Measurements from ENCODE around the gene PUSL1.

PUSL1 gene

GRCh38 chr1:1302951-1303509 is 5.4 kb upstream of the PUSL1 start:
- DNase-seq: no peak
- Histone ChIP-seq H3K27me3 (replicated peaks; ENCODE audit: control insufficient read depth, insufficient read depth, low read length, poor library complexity, severe bottlenecking) (no peaks in the 10 kb centered on the region), H3K27ac (ENCODE audit: insufficient read depth, low read length, poor library complexity, severe bottlenecking) (no peak overlapping the region), H3K9me3 (ENCODE audit: control insufficient read depth, low read length) (no peaks in the 10 kb centered on the region), H3K4me1 (ENCODE audit: control insufficient read depth, insufficient read depth, low read length, poor library complexity, severe bottlenecking) (peaks cover 27% of the 10 kb centered on the region), H3K36me3 (ENCODE audit: control insufficient read depth, insufficient read depth, low read length) (no peaks in the 10 kb centered on the region), H3K4me3 (ENCODE audit: insufficient read depth, low read depth, low read length, poor library complexity, severe bottlenecking) (no peak overlapping the region)

DNA sequence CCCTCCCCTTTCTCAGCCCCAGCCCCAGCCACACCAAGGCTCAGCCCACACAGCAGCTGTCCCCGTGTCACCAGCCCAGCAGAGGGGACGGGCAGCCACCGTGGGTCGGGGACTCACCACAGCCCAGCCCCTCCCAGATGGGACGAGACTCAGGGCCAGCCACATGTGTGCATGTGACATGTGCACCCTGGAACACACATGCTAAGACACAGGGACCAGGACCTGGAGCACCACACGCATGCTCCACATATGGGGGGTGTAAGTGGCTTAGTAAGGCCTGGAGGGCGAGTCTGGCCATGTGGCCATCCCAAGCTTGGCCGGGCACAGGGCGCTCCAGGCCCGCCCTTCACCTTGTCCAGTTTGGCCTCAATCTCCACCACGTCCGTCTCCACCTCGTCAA is 4.7 kb upstream of the PUSL1 start:
- no peak for DNase-seq
- Histone ChIP-seq H3K9me3 (ENCODE audit: control insufficient read depth, low read length) (no peaks in the 10 kb centered on the region), H3K27me3 (replicated peaks; ENCODE audit: control insufficient read depth, insufficient read depth, low read length, poor library complexity, severe bottlenecking) (no peaks in the 10 kb centered on the region), H3K4me3 (ENCODE audit: insufficient read depth, low read depth, low read length, poor library complexity, severe bottlenecking) (no peak overlapping the region), H3K36me3 (ENCODE audit: control insufficient read depth, insufficient read depth, low read length) (no peaks in the 10 kb centered on the region), H3K27ac (ENCODE audit: insufficient read depth, low read length, poor library complexity, severe bottlenecking) (no peak overlapping the region), H3K4me1 (ENCODE audit: control insufficient read depth, insufficient read depth, low read length, poor library complexity, severe bottlenecking) (peaks cover 27% of the 10 kb centered on the region)

- Histone ChIP-seq H3K27me3 (replicated peaks; ENCODE audit: control insufficient read depth, insufficient read depth, low read length, poor library complexity, severe bottlenecking) (no peaks in the 10 kb centered on the region), H3K27ac (ENCODE audit: insufficient read depth, low read length, poor library complexity, severe bottlenecking) (no peak overlapping the region), H3K4me3 (ENCODE audit: insufficient read depth, low read depth, low read length, poor library complexity, severe bottlenecking) (peak overlapping the region; percentile 19), H3K36me3 (ENCODE audit: control insufficient read depth, insufficient read depth, low read length) (no peaks in the 10 kb centered on the region), H3K9me3 (ENCODE audit: control insufficient read depth, low read length) (no peaks in the 10 kb centered on the region), H3K4me1 (ENCODE audit: control insufficient read depth, insufficient read depth, low read length, poor library complexity, severe bottlenecking) (peaks cover 34% of the 10 kb centered on the region)
- DNase-seq: no peak
Measured at GRCh38 chr1:1304331-1305299, 3.8 kb upstream of the PUSL1 start.

- no peaks in the 10 kb centered on the region for H3K9me3 ChIP-seq (ENCODE audit: control insufficient read depth, low read length)
- peak overlapping the region; percentile 19 for H3K4me3 ChIP-seq (ENCODE audit: insufficient read depth, low read depth, low read length, poor library complexity, severe bottlenecking)
- DNase-seq: peak; percentile 31 to 55 (median 47)
- H3K27me3 ChIP-seq (replicated peaks; ENCODE audit: control insufficient read depth, insufficient read depth, low read length, poor library complexity, severe bottlenecking): no peaks in the 10 kb centered on the region
- peaks cover 35% of the 10 kb centered on the region for H3K4me1 ChIP-seq (ENCODE audit: control insufficient read depth, insufficient read depth, low read length, poor library complexity, severe bottlenecking)
- H3K27ac ChIP-seq (ENCODE audit: insufficient read depth, low read length, poor library complexity, severe bottlenecking): peak overlapping the region; percentile 48
- H3K36me3 ChIP-seq (ENCODE audit: control insufficient read depth, insufficient read depth, low read length): peaks cover 7% of the 10 kb centered on the region
Measured at GRCh38 chr1:1305300-1306069, 2.9 kb upstream of the PUSL1 start.

- peak overlapping the region; percentile 19 for H3K4me3 ChIP-seq (ENCODE audit: insufficient read depth, low read depth, low read length, poor library complexity, severe bottlenecking)
- peaks cover 35% of the 10 kb centered on the region for H3K4me1 ChIP-seq (ENCODE audit: control insufficient read depth, insufficient read depth, low read length, poor library complexity, severe bottlenecking)
- H3K9me3 ChIP-seq (ENCODE audit: control insufficient read depth, low read length): no peaks in the 10 kb centered on the region
- H3K27ac ChIP-seq (ENCODE audit: insufficient read depth, low read length, poor library complexity, severe bottlenecking): peak overlapping the region; percentile 48
- DNase-seq: no peak
- H3K36me3 ChIP-seq (ENCODE audit: control insufficient read depth, insufficient read depth, low read length): peaks cover 11% of the 10 kb centered on the region
- H3K27me3 ChIP-seq (replicated peaks; ENCODE audit: control insufficient read depth, insufficient read depth, low read length, poor library complexity, severe bottlenecking): no peaks in the 10 kb centered on the region
Measured at GRCh38 chr1:1306070-1306660, 2.2 kb upstream of the PUSL1 start.

DNA sequence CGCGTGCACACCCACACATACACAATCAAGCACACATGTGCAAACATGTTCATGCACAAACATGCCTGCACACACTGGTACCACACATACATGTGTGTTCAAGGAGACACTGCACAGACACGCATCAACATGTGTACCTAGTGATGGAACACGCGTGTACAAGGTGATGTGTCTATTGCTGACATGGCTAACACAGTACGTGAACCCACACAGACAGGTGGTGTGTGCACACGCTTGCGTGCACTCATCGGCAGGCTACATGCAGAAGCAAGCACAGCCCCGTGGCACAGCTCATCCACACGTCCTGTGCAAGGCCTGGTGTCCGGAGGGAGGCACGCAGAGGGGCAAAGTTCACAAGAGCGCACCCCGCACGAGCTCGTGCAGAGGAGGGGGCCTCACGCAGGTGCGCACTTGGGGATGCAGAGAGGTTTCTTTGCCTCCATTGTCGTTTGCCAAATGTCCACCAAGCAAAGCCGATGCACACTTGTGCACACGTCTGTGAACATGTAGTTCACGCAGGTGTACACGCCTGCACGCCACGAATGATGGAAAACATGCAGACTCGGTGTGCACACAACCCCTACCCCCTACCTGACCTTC is 1.6 kb upstream of the PUSL1 start:
- peak overlapping the region; percentile 66 for H3K4me3 ChIP-seq (ENCODE audit: insufficient read depth, low read depth, low read length, poor library complexity, severe bottlenecking)
- no peak for DNase-seq
- no peaks in the 10 kb centered on the region for H3K9me3 ChIP-seq (ENCODE audit: control insufficient read depth, low read length)

GRCh38 chr1:1307261-1307922 is 1.0 kb upstream of the PUSL1 start:
- Histone ChIP-seq H3K9me3 (ENCODE audit: control insufficient read depth, low read length) (no peaks in the 10 kb centered on the region), H3K36me3 (ENCODE audit: control insufficient read depth, insufficient read depth, low read length) (peaks cover 19% of the 10 kb centered on the region), H3K27me3 (replicated peaks; ENCODE audit: control insufficient read depth, insufficient read depth, low read length, poor library complexity, severe bottlenecking) (no peaks in the 10 kb centered on the region), H3K4me3 (ENCODE audit: insufficient read depth, low read depth, low read length, poor library complexity, severe bottlenecking) (peak overlapping the region; percentile 66), H3K27ac (ENCODE audit: insufficient read depth, low read length, poor library complexity, severe bottlenecking) (no peak overlapping the region), H3K4me1 (ENCODE audit: control insufficient read depth, insufficient read depth, low read length, poor library complexity, severe bottlenecking) (peaks cover 35% of the 10 kb centered on the region)
- no peak for DNase-seq

More for the DNA sequence above, 1.6 kb upstream of the PUSL1 start:
- no peak overlapping the region for H3K27ac ChIP-seq (ENCODE audit: insufficient read depth, low read length, poor library complexity, severe bottlenecking)
- no peaks in the 10 kb centered on the region for H3K27me3 ChIP-seq (replicated peaks; ENCODE audit: control insufficient read depth, insufficient read depth, low read length, poor library complexity, severe bottlenecking)
- peaks cover 35% of the 10 kb centered on the region for H3K4me1 ChIP-seq (ENCODE audit: control insufficient read depth, insufficient read depth, low read length, poor library complexity, severe bottlenecking)
- H3K36me3 ChIP-seq (ENCODE audit: control insufficient read depth, insufficient read depth, low read length): peaks cover 17% of the 10 kb centered on the region

- Histone ChIP-seq H3K36me3 (ENCODE audit: control insufficient read depth, insufficient read depth, low read length) (peaks cover 34% of the 10 kb centered on the region), H3K4me3 (ENCODE audit: insufficient read depth, low read depth, low read length, poor library complexity, severe bottlenecking) (peak overlapping the region; percentile 84), H3K9me3 (ENCODE audit: control insufficient read depth, low read length) (no peaks in the 10 kb centered on the region), H3K27ac (ENCODE audit: insufficient read depth, low read length, poor library complexity, severe bottlenecking) (peak overlapping the region; percentile 75), H3K4me1 (ENCODE audit: control insufficient read depth, insufficient read depth, low read length, poor library complexity, severe bottlenecking) (peaks cover 35% of the 10 kb centered on the region), H3K27me3 (replicated peaks; ENCODE audit: control insufficient read depth, insufficient read depth, low read length, poor library complexity, severe bottlenecking) (no peaks in the 10 kb centered on the region)
- DNase-seq: no peak
Measured at GRCh38 chr1:1308756-1309250, 406 bp downstream of the PUSL1 start.

Measured in effector memory CD4-positive, alpha-beta T cell (primary cell).